Right lobe of liver (tissue), 4 donors: ENCODE data around the gene ATF4.

ENCODE experiments used
- POLR2A ChIP-seq: fragments of 450-650 bp; IDR thresholded peaks from one replicate; pipeline ENCODE4 v1.6.1; 2017; ENCODE audit warnings: antibody characterized with exemption, mild to moderate bottlenecking
- TF ChIP-seq, protein P1 (sequence below), 4 donors: fragments of 200-600 bp in 3 of 4; fragments of 450-650 bp in 1 of 4; IDR thresholded peaks; one replicate each; pipeline versions ENCODE4 v1.5.1 to v1.8.0; 2016 to 2022; ENCODE audit warnings: antibody characterized with exemption in 4 of 4, mild to moderate bottlenecking in 2 of 4
- donor health status: DM: no; HTN: no; CAD: no.
- donor health status: DM: no; HTN: no; CAD: no.
- donor health status: DM: no; HTN: yes; CAD: no.

DNA sequence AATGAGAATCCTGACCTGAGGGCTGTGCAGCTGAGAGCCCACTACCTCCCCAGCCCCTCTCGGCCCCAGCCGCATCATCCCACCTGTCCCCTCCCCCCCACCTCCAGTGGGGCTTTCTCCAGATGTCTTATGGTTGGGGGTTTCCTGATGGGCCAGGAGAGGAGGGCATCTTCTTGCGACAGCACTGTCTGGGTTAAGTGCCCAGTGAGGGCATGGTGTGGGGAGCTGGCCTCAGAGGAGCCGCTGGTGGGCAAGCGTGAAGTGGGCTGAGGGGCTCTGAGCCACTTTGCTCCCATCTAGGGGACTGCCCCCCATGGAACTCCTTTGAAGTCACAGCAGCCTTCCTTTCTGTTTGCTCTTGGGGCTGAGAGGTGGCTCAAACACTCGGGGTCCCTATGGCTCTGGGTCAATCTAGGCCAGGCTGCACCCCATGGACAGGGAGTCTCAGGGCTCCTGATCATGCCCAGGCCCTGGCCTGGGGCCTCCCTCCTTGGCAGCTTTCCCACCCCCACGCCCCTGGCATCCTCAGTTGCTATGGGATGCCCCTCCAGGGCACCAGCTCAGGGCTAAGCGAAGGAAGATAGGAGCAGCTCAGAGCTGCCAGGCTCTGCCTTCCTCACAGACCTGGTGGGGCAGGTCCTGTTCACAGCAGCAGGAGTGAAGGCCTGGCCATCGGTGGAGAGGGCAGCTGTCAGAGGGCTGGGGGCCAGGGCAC, 29.2 kb upstream of the ATF4 start:
- no peak for TF ChIP-seq POLR2A
- TF ChIP-seq, protein P1, sequence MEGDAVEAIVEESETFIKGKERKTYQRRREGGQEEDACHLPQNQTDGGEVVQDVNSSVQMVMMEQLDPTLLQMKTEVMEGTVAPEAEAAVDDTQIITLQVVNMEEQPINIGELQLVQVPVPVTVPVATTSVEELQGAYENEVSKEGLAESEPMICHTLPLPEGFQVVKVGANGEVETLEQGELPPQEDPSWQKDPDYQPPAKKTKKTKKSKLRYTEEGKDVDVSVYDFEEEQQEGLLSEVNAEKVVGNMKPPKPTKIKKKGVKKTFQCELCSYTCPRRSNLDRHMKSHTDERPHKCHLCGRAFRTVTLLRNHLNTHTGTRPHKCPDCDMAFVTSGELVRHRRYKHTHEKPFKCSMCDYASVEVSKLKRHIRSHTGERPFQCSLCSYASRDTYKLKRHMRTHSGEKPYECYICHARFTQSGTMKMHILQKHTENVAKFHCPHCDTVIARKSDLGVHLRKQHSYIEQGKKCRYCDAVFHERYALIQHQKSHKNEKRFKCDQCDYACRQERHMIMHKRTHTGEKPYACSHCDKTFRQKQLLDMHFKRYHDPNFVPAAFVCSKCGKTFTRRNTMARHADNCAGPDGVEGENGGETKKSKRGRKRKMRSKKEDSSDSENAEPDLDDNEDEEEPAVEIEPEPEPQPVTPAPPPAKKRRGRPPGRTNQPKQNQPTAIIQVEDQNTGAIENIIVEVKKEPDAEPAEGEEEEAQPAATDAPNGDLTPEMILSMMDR (IDR thresholded peaks at IDR 0.05) = no peak
